PC-9 (cell line): ENCODE measurements around the gene SDC1.

Experiments used
- CTCF ChIP-seq: fragments of 200-600 bp; sonication (generic); conservative IDR thresholded peaks from 2 replicates; pipeline ENCODE4 v1.6.1; 2017; ENCODE audit warnings: mixed run types, antibody characterized with exemption, mild to moderate bottlenecking, moderate library complexity
- EZH2 ChIP-seq: fragments of 200-600 bp; sonication (generic); IDR thresholded peaks from 2 replicates; pipeline ENCODE4 v1.8.0; 2017; ENCODE audit warnings: antibody characterized with exemption, low read depth

GRCh38 chr2:20212871-20213503 lies 11.9 kb downstream of the SDC1 start:
- TF ChIP-seq CTCF: no peak
- no peak for TF ChIP-seq EZH2
